ENCODE measurements around the gene ZMYM3. TPM values are rescaled to one million over a fixed set of nuclear protein-coding genes. Genes with fewer than 3 reads are reported as not detected.
A peak's percentile ranks its signal among the peaks of the same experiment; 100 is the strongest.

ZMYM3 gene
- total RNA-seq, 1 donor from 2014 or later, result 23.2 TPM

- intact Hi-C loops (cut with DNase I), result no loop called here
- Histone ChIP-seq H3K36me3 (no peaks in the 10 kb centered on the region), H3K4me1 (no peaks in the 10 kb centered on the region), H3K27me3 (ENCODE audit: low read depth) (no peaks in the 10 kb centered on the region), H3K27ac (no peak within 1 kb of the TSS), H3K9me3 (no peaks in the 10 kb centered on the region), H3K4me3 (no peak within 1 kb of the TSS)
- ATAC-seq (no peak), DNase-seq (no peak)
- no peak for TF ChIP-seq CTCF (IDR thresholded peaks at IDR 0.05)
Observed at GRCh38 chrX:71222929-71223328, 31.0 kb downstream of the ZMYM3 start, which contains the start of gene GJB1. Gene GJB1, plus strand, starts transcription at chrX:71223224. Its CDS starts 484 bp downstream, at chrX:71223708.

GRCh38 chrX:71221145-71221544, 32.8 kb downstream of the ZMYM3 start:
- intact Hi-C loops (cut with DNase I), result no loop called here
- no peak for ATAC-seq

GRCh38 chrX:71217298-71217697, 36.6 kb downstream of the ZMYM3 start:
- no peak for DNase-seq
- TF ChIP-seq CTCF (IDR thresholded peaks at IDR 0.05), result no peak

More at GRCh38 chrX:71221145-71221544, 32.8 kb downstream of the ZMYM3 start:
- H3K9me3 ChIP-seq, result no peaks in the 10 kb centered on the region
- no peaks in the 10 kb centered on the region for H3K36me3 ChIP-seq
- no peak for DNase-seq
- H3K27me3 ChIP-seq (ENCODE audit: low read depth), result no peaks in the 10 kb centered on the region
- H3K4me3 ChIP-seq, result no peak overlapping the region
- H3K27ac ChIP-seq, result no peak overlapping the region
- TF ChIP-seq CTCF (IDR thresholded peaks at IDR 0.05), result no peak
- H3K4me1 ChIP-seq, result no peaks in the 10 kb centered on the region

GRCh38 chrX:71216485-71216884, 37.5 kb downstream of the ZMYM3 start:
- intact Hi-C loops (cut with DNase I), result no loop called here
- Histone ChIP-seq H3K27me3 (ENCODE audit: low read depth) (no peaks in the 10 kb centered on the region), H3K27ac (no peak overlapping the region), H3K4me3 (no peak overlapping the region), H3K9me3 (no peaks in the 10 kb centered on the region), H3K4me1 (no peaks in the 10 kb centered on the region), H3K36me3 (no peaks in the 10 kb centered on the region)
- DNase-seq, result no peak
- TF ChIP-seq CTCF (IDR thresholded peaks at IDR 0.05), result no peak
- peak in 1 of 2 donors; percentile 26 for ATAC-seq

More at GRCh38 chrX:71217298-71217697, 36.6 kb downstream of the ZMYM3 start:
- Histone ChIP-seq H3K36me3 (no peaks in the 10 kb centered on the region), H3K27ac (no peak overlapping the region), H3K27me3 (ENCODE audit: low read depth) (no peaks in the 10 kb centered on the region), H3K4me3 (no peak overlapping the region), H3K9me3 (no peaks in the 10 kb centered on the region), H3K4me1 (no peaks in the 10 kb centered on the region)
- ATAC-seq, result no peak
- intact Hi-C loops (cut with DNase I), result no loop called here

GRCh38 chrX:71215338-71215912, 38.5 kb downstream of the ZMYM3 start:
- ATAC-seq (peak in 1 of 2 donors; percentile 35), DNase-seq (no peak)
- Histone ChIP-seq H3K36me3 (no peaks in the 10 kb centered on the region), H3K9me3 (no peaks in the 10 kb centered on the region), H3K4me1 (no peaks in the 10 kb centered on the region), H3K4me3 (no peak overlapping the region), H3K27ac (no peak overlapping the region), H3K27me3 (ENCODE audit: low read depth) (no peaks in the 10 kb centered on the region)
- intact Hi-C loops (cut with DNase I), result no loop called here
- no peak for TF ChIP-seq CTCF (IDR thresholded peaks at IDR 0.05)
